GM12864 (cell line): Measurements from ENCODE around the gene TOR4A.
A peak's percentile ranks its signal among the peaks of the same experiment; 100 is the strongest.

Experiments
- DNase-seq: peaks from one replicate; pipeline ENCODE4 v3.0.0-alpha.2; 2011; ENCODE audit warnings: low read depth
- H3K4me3 ChIP-seq: 2 replicates; pipeline ENCODE4 v1.5.1; 2011; ENCODE audit warnings: mild to moderate bottlenecking, low read depth, low read length, control low read depth
- TF ChIP-seq, protein P1 (sequence below): IDR thresholded peaks from 2 replicates; pipeline ENCODE4 v1.5.1; 2011; ENCODE audit warnings: low read depth, mild to moderate bottlenecking, moderate library complexity, low read length, control low read depth, inconsistent platforms; ENCODE audit errors: missing control alignments

TOR4A gene

DNA sequence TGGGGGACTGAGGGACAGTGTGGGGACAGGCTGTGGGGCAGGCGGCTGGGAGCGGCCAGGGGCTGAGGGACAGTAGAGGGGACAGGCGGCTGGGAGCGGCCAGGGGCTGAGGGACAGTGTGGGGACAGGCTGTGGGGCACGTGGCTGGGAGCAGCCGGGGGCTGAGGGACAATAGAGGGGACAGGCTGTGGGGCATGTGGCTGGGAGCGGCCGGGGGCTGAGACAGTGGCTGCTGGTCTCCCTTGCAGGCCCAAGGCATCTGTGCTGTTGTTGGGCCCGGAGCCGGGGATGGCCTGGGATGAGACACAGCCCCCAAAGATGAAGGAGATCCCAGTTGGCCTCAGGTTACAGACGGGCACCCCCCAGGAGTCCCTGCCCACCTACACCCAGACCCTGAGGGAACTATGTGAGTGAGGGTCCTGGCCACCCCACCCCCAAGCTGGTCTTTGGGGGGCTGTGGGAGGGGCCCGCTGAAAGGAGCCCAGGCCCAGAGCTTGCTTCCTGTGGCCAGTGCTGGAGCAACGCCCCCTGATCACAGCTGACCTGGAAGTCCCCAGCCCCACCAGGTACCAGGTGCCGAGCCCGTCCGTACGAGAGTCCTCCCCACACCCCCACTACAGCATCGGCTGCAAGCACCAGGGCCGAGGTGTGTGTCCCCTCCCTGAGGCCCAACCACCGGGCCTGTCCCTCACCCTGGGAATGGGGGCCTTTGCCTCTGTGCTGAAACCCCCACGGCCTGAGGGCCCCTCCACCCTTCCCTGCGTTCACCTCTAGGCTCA, 25.8 kb upstream of the TOR4A start:
- no peak for DNase-seq
- TF ChIP-seq, protein P1, sequence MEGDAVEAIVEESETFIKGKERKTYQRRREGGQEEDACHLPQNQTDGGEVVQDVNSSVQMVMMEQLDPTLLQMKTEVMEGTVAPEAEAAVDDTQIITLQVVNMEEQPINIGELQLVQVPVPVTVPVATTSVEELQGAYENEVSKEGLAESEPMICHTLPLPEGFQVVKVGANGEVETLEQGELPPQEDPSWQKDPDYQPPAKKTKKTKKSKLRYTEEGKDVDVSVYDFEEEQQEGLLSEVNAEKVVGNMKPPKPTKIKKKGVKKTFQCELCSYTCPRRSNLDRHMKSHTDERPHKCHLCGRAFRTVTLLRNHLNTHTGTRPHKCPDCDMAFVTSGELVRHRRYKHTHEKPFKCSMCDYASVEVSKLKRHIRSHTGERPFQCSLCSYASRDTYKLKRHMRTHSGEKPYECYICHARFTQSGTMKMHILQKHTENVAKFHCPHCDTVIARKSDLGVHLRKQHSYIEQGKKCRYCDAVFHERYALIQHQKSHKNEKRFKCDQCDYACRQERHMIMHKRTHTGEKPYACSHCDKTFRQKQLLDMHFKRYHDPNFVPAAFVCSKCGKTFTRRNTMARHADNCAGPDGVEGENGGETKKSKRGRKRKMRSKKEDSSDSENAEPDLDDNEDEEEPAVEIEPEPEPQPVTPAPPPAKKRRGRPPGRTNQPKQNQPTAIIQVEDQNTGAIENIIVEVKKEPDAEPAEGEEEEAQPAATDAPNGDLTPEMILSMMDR: no peak
- no peak overlapping the region for H3K4me3 ChIP-seq

DNA sequence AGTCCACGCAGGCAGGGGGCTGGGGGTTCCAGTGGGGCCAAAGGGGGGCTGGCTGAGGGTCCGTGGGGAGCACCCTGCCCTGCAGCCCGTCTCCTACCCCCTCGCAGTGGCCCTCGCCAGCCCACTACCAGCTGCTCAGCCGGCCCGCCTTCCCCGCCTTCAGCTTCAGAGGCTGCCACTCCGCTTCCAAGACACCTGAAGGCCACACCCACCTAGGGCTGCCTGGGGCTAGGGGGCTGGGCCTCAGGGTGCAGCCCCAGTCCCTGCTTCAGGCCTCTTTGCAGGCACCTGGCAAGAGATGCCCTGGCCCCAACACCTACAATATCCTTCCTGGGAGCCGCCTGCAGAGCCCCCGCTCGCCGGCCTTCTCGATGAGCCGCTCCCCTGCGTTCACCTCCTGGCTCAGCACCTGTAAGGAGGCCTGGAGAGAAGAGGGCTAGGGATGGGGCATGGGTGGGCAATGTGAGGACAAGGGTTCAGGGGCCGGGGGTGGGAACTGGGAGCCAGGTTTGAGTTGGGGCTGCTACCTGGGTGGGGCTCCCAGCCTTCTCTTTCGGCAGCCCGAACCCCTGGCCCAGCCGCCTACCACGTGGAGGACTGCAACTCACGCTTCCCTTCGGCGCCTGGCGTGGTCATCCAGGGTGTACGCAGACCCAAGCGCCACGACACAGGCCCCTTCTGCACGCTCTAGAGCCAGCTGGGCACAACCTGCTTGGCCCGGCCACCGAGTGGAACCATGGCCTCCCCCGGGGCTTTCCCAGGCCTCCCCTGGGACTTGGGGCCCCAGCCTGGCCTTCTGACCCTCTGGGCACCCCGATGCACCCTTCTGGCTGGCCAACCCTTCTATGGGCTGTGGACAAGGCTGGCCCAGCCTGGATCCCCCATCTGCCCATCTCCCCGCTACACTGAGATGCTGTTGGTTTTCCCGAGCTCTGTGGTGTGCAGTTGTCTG, 24.7 kb upstream of the TOR4A start:
- TF ChIP-seq, protein P1: no peak
- DNase-seq: no peak
- no peak overlapping the region for H3K4me3 ChIP-seq

DNA sequence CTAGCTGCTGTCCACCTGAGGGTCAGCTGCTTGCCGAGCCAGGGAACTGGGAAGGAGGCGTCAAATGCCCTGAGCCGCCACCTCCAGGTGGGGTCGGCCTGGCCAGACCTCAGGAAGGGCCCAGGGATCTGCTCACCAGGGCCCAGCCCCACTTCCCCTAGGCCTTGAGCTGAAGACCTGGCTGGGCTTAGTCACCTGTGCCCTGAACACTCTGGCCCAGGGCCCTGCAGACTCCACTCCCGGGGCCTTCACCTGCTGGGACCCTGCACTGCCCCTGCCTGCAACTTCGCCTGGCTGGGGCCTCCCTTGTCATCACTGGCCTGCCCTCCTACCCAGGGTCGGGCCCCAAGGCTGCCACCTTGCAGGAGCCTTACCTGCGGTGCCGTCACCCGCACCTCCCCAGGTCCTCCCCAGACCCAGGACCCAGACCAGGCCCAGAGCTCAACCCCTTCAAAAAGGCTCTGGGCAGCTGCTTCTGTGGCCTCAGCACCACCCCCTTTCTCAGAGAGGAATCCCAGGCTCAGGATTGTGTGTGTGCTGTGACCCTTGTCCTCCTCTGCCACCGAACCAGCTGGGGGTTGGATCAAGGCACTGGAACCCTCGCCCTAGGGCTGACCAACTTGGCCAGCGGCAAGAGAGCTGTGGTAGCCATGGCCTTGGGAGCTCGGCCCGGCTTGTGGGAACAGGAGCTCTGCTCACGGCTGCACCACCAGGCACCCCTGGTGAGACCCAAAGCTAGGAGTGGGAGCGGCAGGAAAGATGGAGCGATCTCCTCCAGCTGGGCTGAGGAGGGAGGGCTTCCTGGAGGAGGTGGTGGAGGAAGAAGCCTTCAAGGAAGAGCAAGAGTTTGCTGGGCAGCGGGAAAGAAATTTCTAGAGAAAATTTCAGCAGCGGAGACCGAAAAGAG, 23.6 kb upstream of the TOR4A start:
- peak overlapping the region; percentile 89 for H3K4me3 ChIP-seq
- TF ChIP-seq, protein P1: no peak
- DNase-seq: no peak

- DNase-seq: peak; percentile 40
- peak within 1 kb of the TSS; percentile 89 for H3K4me3 ChIP-seq
- TF ChIP-seq, protein P1: no peak
These were observed 22.7 kb upstream of the TOR4A start, which contains the start of gene NELFB for GRCh38 chr9:137254624-137255447. NELFB (plus strand) TSS chr9:137255327.

DNA sequence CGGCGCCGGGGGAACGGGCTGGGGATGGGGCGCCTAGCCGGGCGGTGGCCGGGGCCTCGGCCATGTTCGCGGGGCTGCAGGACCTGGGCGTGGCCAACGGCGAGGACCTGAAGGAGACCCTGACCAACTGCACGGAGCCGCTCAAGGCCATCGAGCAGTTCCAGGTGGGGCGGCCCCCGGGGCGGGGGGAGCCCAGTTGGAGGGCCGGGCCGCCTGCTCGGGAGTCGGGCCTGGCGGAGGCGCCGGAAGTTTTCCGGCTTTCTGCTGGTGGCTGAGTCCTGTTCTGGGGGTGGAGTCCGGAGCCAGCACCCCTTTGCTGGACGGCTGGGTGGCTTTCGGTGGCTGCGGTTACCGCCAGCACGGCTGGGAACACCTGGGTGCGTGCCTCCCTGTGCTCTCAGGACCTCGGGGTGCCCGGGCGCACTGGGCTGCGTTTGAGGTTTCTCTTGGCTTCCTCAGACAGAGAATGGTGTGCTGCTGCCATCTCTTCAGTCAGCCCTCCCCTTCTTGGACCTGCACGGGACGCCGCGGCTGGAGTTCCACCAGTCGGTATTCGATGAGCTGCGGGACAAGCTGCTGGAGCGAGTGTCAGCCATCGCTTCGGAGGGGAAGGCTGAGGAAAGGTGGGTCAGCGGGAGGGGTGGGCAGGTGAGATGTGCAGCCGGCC, 21.9 kb upstream of the TOR4A start:
- no peak for DNase-seq
- peak overlapping the region; percentile 89 for H3K4me3 ChIP-seq
- TF ChIP-seq, protein P1: no peak
